NCI-H82 treated with DMSO at 0.1 percent for 48 hours (cell line): ENCODE data around the gene LRRN3.

Source experiments
- DNase-seq: peaks from one replicate; lab custom pipeline; 2025; ENCODE audit not compliant: unreplicated experiment; lab: John Stamatoyannopoulos, UW

LRRN3 gene

DNA sequence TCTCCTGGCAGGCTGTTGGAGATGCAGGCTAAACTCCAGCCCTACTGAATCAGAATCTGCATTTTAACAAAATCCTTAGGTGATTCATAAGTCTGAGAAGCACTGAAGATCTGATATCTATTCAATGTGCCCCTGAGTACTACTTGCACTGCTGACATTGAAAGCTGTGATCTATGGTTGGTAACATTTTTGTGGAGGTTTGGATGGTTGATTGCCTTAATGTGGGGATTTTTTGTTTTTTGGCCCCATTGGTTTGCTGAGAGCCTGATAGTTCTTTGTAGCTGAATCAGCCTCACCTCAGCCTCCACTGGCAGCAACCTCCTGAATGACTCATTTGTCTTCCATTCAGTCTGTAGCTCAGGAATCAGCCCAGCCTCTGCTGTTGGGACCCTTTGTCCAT, 14.7 kb upstream of the LRRN3 start:
- DNase-seq = no peak

DNA sequence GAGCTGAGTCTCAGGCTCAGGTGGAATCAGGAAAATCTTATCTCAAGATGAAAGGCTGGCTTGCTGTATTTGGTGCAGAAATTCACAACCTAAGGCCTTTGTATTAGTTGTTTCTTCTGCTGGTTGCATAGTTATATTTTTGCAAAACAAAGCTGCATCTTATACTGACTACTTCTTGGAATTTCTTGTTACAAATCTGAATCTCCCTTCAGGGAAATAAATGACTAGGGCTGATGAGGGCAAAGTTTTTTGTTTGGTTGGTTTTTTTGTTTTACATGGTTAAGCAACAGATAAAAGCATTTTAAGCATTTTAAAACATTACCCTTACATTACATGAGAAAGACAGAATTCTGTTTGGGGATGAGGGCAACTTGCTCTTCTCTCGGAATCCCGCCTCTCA, 13.9 kb upstream of the LRRN3 start:
- DNase-seq = no peak

DNA sequence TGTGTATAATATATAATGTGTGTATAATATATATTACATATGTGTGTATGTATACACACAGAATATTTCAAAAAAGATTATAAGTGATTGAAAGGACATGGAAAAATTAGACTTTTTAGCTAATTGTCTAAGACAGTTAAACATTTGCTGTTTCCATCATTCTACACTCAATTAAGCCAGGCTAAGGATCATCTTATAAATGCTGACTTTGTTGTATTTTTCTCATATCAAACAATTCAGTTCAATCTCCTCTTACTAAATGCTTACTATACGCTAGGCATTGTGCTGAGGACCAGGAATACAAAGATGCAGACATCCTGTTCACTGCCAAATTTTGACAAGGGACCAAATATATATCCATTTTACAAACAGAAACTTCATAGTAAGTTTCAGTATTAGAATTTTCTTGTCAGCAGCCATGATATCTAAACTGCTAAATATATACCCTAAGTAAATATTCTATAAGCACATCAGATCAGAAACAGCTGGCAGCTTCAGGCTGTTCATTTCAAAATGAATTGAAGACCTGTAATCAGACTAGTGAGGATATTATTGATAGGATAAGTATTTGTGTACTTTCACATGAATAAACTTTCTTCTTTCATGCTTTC, 10.3 kb upstream of the LRRN3 start:
- DNase-seq = no peak

DNA sequence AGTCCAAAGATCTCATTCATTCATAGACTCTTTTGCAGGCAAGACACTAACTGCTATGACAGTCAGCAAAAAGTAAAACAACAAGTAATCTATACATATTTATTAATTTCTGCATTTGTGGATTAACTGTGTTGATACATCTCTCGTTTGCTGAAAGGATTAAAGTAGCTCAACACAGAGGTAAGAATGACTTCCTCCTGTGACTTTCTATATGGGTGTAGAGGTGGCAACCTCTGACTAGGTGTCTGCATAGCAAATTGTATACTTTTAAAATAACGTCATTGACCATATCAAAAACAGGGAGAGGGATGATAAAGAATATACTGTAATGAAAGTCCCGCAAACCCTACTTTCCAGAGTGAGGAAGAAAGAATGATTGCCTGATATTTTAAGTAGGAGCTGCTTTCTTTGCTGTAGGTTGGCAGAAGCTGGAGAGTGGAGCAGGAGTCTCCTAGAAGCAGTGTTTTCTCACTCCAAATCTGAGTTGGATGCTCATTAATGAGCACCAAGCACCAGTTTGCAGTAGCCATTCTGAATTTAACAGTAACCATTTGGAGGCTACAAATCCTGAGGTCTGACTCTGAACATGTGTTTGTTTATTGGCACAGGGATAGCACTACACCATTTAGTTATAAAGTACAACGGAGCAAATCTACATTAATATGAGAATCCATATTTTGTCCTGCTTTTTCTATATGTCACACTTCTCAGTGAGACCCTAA, 9.2 kb upstream of the LRRN3 start:
- no peak for DNase-seq

DNA sequence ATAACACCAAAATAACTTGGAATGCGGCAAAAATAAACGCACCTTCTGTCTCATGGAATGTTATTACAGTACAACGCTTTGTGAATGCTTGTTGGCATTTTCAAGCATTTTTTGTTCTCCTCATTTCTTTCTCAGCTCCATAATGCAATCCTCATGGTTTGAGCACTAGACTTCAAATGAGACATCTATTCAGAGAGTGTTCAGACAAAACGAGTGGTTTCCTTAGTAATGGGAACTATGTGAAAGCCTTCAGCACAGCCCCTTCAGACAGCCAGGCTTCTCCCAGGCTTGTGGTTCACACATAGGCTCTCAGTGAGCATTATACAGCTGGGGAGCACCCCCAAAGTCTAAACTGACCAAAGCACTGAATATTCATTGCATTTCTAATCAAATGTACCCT, 8.6 kb upstream of the LRRN3 start:
- no peak for DNase-seq

DNA sequence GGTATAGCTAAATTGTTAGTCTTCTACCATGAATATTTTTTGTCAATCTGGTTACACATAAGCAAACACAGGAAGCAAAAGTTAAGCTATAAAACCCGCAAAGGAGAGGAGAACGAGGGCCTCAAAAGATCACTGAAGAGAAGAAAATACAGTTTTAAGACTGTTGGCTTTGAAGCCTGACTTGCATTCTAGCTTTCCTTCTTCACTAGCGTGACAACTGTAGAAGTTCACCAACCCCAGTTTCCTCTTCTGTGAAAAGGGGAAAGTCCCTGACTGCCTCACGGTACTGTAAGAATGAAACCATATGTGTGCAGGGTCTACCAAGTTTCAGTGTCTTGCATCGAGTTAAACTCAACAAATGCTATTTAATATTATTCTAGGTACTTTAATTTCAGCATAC, 7.5 kb upstream of the LRRN3 start:
- no peak for DNase-seq

DNA sequence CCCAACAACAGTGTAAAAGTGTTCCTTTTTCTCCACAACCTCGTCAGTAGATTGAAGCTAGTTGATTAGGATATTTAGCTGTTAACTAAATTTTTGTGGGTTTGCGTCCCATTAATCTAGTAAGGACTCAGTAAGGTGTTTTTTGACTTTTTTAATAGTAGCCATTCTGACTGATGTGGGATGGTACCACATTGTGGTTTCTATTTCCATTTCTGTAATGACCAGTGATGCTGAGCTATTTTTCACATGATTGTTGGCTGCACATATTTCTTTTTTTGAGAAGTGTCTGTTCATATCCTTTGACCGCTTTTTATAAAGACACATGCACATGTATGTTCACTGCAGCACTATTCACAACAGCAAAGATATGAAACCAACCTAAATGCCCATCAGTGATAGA, 5.6 kb upstream of the LRRN3 start:
- DNase-seq = no peak

DNA sequence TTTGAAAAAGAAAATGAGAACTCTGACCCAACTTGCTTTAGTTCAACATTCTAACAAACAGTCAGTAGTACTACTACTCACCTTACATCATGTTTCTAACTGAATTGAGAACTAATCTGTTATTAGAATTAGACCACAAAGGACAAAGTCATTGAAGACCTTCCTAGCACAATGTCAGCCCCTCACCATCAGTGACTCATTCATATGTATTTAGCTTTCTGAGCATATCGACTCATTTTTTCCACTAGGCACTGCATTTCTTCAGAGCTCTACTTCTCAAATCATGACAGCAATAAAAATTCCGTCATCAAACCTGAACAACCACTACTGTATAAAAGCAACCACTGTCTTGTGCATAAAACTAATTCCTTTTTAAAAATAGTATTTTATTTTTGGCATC, 4.4 kb upstream of the LRRN3 start:
- no peak for DNase-seq

DNA sequence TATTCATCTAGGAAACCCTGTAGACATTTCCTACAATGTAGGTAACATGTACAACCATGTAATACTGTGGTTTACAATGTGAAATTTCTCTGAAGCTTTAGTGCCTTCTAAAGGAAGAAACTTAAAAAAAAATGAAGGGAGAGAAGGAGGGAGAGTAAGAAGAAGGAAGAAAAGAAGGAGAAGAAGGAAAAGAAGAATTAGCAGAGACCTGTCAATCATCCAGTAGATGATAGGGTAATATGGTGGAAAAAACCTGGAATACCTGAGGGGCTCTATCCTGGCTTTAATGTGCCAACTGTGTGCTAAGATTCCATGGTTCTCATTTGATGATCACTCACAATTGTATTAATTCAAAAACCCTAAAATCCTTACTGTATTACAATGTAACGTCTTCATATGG, 2.6 kb upstream of the LRRN3 start:
- no peak for DNase-seq

DNA sequence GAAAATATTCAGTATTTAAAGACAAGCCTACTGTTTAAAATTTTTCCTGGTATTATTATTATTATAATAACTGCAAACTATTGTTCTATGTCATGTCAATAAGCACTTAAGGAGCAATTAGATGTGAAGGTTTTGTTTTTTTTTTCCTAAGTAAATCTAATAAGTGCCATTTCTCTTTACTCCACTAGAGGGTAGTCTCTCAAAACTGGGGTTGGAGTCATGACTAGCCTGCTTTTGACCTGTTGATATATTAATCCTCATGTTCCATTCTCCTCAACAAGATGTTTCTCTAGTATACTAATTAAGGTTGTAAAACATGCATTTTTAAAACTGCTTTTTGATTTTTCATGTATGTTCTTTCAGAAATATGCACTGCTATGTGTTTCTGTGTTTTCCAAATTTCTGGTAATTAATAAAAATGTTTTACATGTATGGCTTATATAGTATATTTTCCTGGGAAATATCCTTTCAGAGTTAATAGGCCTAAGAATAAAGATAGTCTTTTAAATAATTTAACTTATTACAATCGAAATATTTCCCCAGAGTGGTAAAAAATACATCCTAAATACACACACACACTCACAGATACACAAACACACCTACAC, 1.0 kb upstream of the LRRN3 start:
- DNase-seq = peak; percentile 54

DNA sequence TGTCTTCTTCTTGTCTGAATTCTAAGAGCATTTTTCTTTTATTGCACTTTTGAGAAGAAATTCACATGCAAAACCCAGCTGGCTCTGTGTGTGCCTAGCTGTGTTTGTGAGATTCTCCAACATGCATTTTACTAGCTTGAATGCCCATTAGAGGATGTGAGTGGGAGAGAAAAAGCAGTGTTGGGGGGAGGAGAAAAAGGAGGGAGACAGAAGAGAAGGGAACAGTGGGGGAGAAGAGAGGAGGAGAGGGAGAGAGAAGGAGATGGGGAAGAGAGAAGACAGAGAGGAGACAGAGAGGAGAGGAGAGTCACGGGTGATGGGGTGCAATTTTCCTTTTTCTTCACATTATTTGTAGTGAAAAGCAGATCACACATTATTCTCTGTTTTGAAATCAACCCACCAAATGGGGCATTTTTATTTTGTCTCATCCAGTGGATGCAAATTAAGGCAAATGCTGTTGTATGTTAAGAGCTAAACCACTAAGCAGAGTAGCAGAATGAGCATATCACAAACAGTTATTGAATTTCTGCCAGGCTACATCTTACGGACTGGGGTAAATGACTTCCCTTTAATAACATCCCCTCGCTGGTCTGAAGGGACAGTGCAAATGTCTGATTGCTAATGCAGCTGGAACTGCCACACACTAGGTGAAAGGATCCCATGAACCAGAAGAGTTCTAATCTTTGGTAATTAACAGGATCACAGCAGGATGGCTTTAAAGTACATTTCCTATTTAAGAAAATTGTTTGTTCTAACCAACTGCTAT, 849 bp downstream of the LRRN3 start:
- DNase-seq = no peak

DNA sequence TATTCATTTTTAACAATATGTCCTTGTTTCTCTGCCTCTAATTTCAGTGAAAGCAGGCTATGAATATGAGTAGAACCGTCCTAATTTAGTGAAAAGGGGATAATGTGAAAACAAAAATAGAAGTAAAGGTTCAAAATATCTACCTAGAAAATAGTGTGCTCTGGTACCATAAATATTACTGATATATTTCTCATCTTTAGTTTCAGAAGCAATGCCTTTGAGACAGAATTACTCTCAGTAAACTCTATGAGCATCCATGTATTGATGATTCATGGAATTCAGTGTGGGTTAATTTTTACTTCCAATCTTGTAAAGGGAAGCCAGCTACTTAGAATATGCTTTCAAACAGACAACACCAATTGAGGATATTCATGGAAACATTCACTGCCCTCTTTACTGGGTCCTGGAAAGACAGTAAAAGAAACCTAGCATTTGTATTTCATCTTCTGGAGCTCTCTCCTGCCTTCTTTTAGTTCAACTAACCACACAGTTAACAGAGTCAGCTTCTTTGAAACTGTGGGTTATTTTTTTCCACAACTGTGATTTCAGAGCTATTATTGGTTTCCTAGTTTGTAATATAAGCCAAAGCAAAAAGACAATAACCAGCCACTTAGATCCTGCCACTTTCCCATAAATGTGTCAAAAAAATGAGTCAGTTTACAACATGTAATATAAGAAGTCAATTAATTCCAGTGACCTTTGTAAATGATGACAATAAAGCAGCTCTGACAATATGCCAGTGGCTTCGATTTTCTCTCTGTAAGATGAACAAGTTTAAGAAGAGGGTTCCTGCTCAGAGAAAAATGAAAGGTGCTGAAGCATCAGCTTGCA, 1.7 kb downstream of the LRRN3 start:
- DNase-seq = no peak

DNA sequence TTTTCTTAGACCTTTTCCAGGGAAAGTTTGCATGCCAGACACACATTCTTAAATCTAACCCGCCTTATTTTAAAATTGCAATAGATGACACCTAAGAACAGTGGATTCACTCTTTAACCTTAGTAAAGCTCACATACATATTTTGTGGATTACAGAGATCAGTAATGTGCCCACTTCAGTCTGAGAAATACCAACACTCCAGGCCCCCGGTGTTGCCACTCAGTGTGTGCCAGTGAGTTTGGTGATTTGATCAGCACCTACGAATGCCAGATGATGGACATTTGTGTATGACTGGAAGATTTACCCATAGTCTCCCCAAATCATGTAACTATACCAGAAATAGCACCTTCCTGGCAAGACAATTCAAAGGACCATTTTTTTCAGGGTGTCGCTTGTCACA, 2.6 kb downstream of the LRRN3 start:
- DNase-seq = no peak

DNA sequence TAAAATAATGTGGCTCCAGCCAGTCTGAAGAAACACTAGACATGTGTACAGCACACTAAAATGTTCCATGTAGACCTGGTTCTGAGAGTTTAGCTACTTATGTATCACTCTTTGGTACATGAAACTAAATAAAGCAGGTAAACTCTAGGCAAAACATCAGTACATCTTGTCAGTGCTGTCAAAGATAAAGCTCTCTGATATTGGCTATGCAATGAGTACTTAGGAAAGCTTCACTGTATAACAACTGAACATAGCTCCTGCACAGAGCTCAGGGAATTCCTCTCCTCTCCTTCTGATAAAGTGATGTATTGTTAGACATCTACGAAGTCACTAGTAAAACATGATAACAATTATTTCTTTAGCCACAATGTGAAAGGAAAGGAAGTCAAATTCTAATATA, 3.5 kb downstream of the LRRN3 start:
- no peak for DNase-seq

DNA sequence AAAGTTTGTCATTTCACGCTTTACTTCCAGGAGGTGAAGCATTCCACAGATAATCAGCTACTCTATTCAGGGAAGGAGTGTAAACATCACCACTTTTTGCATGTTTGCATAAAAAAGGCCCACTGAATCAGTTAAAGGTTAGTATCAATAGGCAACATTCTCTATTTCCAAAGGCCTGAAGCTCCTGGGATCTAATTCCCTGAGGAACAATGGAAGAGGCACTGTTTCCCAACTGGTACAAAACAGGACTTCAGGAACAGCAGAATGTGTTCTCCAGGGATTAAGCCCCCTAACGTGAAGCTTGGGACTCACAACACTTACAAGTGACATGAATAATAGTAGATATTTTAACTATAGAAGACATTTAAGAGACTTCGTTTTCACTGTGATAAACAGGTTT, 6.1 kb downstream of the LRRN3 start:
- DNase-seq = no peak

DNA sequence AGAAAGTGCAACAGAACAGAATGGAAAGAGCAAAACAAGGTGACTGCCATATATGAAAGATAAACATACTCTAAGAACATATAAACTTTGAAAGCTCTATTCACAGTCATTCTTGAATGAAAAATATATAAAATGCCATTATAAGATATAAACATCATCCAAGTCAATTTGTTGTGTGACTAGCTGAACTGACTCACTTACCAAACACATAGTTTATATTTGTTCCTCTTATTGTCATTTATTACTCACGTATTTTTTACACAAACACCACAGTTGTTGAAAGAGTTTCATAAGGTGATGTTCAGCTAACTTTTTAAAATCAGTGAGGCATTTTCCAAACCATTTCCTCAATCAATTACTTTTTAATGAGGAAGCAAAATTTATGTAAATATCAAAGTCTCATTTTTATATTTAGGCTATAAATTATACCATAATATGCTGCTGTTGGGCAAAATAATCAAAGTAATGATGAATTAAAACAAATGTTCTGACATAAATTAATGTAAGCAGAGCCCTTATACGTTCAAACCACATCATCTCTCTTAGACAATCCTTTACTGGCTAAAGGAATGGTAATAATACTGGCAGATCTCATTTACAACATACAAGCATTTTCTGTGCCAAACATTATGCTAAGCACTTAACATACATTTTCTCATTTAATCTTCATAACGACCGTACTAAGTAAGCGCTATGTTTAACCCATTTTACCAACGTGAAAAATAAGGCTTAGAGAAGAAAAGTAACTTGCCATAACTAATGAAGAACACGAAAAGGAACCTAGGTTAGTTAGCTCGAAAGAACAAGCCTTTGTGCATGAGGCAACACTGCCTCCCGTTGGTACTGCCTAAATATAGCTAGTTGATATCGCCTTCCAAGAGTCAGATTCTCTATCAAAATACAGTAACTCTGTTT, 7.3 kb downstream of the LRRN3 start:
- peak; percentile 10 for DNase-seq

DNA sequence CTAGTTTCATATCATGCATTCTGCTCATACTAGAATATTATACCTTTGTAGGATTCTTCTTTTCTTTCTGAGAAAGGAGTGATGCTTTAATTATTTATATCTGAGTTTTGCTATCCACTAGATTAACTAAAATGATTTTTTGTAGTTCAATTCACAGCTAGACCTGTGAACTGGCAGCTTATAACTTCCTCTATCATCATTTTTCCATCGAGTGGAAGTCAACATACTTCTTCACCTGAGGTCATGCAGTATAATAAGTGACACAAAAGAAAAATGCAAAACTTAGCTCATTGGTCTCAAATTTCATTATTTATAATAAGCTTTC, 8.0 kb downstream of the LRRN3 start:
- DNase-seq = no peak

DNA sequence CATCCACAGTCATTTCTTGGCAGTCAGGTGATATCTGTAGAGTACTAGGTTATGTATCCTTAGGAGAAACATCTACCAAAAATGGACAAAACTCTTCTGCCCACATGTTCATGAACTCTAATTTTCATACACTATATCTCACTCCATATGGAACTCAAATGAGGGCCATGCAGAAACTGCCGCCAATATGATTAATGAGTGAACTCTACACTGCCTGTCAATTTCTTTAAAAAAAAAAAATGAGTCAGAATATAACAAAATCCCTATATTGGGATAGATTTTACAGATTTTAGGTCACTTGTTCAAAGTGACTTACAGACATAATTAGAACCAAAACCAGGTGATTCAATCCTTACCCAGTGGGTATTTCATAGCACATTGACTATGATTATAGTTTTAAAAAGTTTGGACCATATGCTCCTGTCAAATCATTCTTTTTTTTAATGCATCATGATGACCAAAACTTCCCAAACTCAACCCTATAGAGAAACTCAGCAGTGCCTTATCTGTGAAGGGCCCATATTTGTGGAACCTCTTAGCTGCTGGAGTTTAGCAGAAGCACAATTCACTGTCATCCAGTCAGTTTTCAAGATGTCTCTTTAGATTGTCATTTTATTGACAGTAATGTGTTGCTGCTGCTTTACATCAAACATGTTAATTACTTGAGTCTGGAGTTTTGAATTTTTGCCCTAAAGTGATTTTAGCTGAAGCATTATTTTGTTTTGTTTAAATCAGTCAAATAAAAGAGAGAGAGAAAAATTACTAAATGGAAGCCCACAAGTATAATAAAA, 11.1 kb downstream of the LRRN3 start:
- no peak for DNase-seq

DNA sequence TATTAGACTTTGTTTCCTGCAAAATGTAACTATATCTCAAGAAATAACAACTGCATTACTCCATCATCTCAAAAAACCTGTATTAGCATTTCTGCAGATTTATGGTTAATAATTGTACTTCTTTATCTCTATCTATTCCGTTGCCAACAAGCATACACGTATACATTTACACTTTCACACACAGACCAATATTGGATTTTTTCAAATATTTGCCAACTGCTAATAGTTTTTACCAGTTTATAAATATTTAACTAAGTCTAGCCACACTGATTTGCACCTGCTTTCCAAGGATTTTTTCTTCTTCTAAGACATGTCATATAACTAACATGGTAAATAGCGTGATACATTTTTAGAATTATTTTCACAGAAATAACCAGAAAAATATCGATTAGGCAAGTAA, 12.2 kb downstream of the LRRN3 start:
- DNase-seq = no peak
